NCI-H748 (cell line): ENCODE data around the gene C12orf57.
"Not testable (repeated sequence)": the region's sequence is repeated elsewhere in the genome, so short reads cannot be mapped to it uniquely, and the experiment has no call there.

ENCODE experiments used
- DNase-seq: peaks from one replicate; lab custom pipeline; 2025; ENCODE audit not compliant: unreplicated experiment; lab: John Stamatoyannopoulos, UW

The C12orf57 gene

GRCh38 chr12:6943722-6944380 is at the start of gene C12orf57, which contains the start of gene RNU7-1:
TSS of gene C12orf57 (plus strand) at chr12:6944022. CDS start at chr12:6944122, 100 bp downstream.
TSS of gene RNU7-1 (plus strand) at chr12:6943816.
- peak; percentile 95 for DNase-seq

GRCh38 chr12:6894321-6894720 is 49.5 kb upstream of the C12orf57 start:
- no peak for DNase-seq

GRCh38 chr12:6896846-6897435 is 46.9 kb upstream of the C12orf57 start:
- DNase-seq = no peak

GRCh38 chr12:6899427-6899826 is 44.4 kb upstream of the C12orf57 start:
- DNase-seq = no peak

- peak; percentile 78 for DNase-seq
Measured at GRCh38 chr12:6899837-6900519, 43.8 kb upstream of the C12orf57 start.

- no peak for DNase-seq
Measured at GRCh38 chr12:6902448-6902847, 41.4 kb upstream of the C12orf57 start.

GRCh38 chr12:6903722-6904121 is 40.1 kb upstream of the C12orf57 start:
- DNase-seq = no peak

GRCh38 chr12:6904280-6905276 is 39.2 kb upstream of the C12orf57 start, which contains the start of gene LRRC23:
TSS of gene LRRC23 (plus strand) at chr12:6904822. CDS start at chr12:6905634, 812 bp downstream.
- peak; percentile 98 for DNase-seq

GRCh38 chr12:6905414-6906040 is 38.3 kb upstream of the C12orf57 start:
- DNase-seq = no peak

GRCh38 chr12:6908141-6908540 is 35.7 kb upstream of the C12orf57 start:
- DNase-seq = not testable (repeated sequence)

GRCh38 chr12:6909421-6910145 is 34.2 kb upstream of the C12orf57 start:
- DNase-seq = peak; percentile 3

- DNase-seq = no peak
Measured at GRCh38 chr12:6912164-6912935, 31.5 kb upstream of the C12orf57 start.

- DNase-seq = peak; percentile 70
Measured at GRCh38 chr12:6914246-6914946, 29.4 kb upstream of the C12orf57 start, which contains the start of gene ENO2. TSS of gene ENO2 (plus strand) at chr12:6914580. CDS start at chr12:6915833, 1,253 bp downstream.

GRCh38 chr12:6914947-6915788 is 28.7 kb upstream of the C12orf57 start:
- peak; percentile 62 for DNase-seq

- DNase-seq = no peak
Measured at GRCh38 chr12:6915789-6916285, 28.0 kb upstream of the C12orf57 start.

GRCh38 chr12:6916426-6917200 is 27.2 kb upstream of the C12orf57 start:
- no peak for DNase-seq
